Natural killer cell (primary cell): Measurements from ENCODE around the gene AEN. TPM values are rescaled to one million over a fixed set of nuclear protein-coding genes. Genes with fewer than 3 reads are reported as not detected.

Experiments used
- ATAC-seq, 3 donors: fragments of 150-1000 bp in 2 of 3; fragments of 200-7000 bp in 1 of 3; cut with Tn5 transposase; 1 replicate in 1 of 3; 2 replicates in 2 of 3; pipeline ENCODE4 v1.10.0; 2021; ENCODE audit warnings: mild to moderate bottlenecking in 2 of 3, moderate library complexity in 2 of 3
- DNase-seq, 2 donors: peaks; one replicate each; pipeline versions ENCODE4 v3.0.0 to v3.0.0-alpha.2; 2013 to 2021; ENCODE audit warnings: mixed read lengths in 1 of 2
- H3K27ac ChIP-seq: one replicate; pipeline ENCODE4 v1.5.1; 2013; ENCODE audit warnings: mild to moderate bottlenecking, low read length
- H3K27me3 ChIP-seq: one replicate; pipeline ENCODE4 v1.6.1; 2013; ENCODE audit warnings: low read length; ENCODE audit not compliant: control insufficient read depth, insufficient read depth
- H3K36me3 ChIP-seq: one replicate; pipeline ENCODE4 v1.6.1; 2013; ENCODE audit warnings: low read length; ENCODE audit not compliant: control insufficient read depth, insufficient read depth
- H3K4me1 ChIP-seq: one replicate; pipeline ENCODE4 v1.6.1; 2013; ENCODE audit warnings: low read length; ENCODE audit not compliant: control insufficient read depth, insufficient read depth
- H3K4me3 ChIP-seq: one replicate; pipeline ENCODE4 v1.5.1; 2013; ENCODE audit warnings: low read length
- H3K9me3 ChIP-seq: one replicate; pipeline ENCODE4 v1.6.1; 2013; ENCODE audit warnings: low read length; ENCODE audit not compliant: control insufficient read depth, insufficient read depth
- H3K27ac Mint-ChIP-seq, 2 donors: one replicate each; pipeline ENCODE4 v1.8.0; 2022; ENCODE audit warnings: mild to moderate bottlenecking in 2 of 2, mixed read lengths in 2 of 2, moderate library complexity in 1 of 2
- H3K27me3 Mint-ChIP-seq, 2 donors: one replicate each; pipeline ENCODE4 v1.8.0; 2022; ENCODE audit warnings: low read depth in 2 of 2, mixed read lengths in 2 of 2
- H3K36me3 Mint-ChIP-seq: one replicate; pipeline ENCODE4 v1.8.0; 2022; ENCODE audit warnings: mixed read lengths
- H3K4me1 Mint-ChIP-seq, 2 donors: one replicate each; pipeline ENCODE4 v1.8.0; 2022; ENCODE audit warnings: mixed read lengths in 2 of 2
- H3K4me3 Mint-ChIP-seq: one replicate; pipeline ENCODE4 v1.8.0; 2022; ENCODE audit warnings: mild to moderate bottlenecking, moderate library complexity, mixed read lengths
- H3K9me3 Mint-ChIP-seq, 2 donors: one replicate each; pipeline ENCODE4 v1.8.0; 2022; ENCODE audit warnings: mixed read lengths in 2 of 2
- CTCF ChIP-seq: fragments of 200-600 bp; IDR thresholded peaks from one replicate; pipeline ENCODE4 v1.8.0; 2022; ENCODE audit warnings: antibody characterized with exemption
- WGBS: methylation state at CpG from one replicate; pipeline ENCODE4 v1.1.7; 2013; ENCODE audit warnings: missing lambda C conversion rate; ENCODE audit not compliant: insufficient coverage; 5-methylcytosine and 5-hydroxymethylcytosine counted together
- intact Hi-C: fragments of 100-400 bp; cut with micrococcal nuclease; formaldehyde crosslinking; loops from one replicate; pipeline ENCODE4 v1.14.2; 2022
- total RNA-seq, 4 donors: library from RNA; stranded (reverse); fragments of 120-200 nt in 1 of 4; gene quantifications; one replicate each; pipeline versions ENCODE4 v1.2.3 to v1.2.4, GENCODE V29; 2013 to 2022

The AEN gene
- total RNA-seq, 3 donors from 2014 or later (not counting 1 experiment from before 2014, with no cell fraction given), result 19.9 to 26.9 (median 20.9) TPM

DNA sequence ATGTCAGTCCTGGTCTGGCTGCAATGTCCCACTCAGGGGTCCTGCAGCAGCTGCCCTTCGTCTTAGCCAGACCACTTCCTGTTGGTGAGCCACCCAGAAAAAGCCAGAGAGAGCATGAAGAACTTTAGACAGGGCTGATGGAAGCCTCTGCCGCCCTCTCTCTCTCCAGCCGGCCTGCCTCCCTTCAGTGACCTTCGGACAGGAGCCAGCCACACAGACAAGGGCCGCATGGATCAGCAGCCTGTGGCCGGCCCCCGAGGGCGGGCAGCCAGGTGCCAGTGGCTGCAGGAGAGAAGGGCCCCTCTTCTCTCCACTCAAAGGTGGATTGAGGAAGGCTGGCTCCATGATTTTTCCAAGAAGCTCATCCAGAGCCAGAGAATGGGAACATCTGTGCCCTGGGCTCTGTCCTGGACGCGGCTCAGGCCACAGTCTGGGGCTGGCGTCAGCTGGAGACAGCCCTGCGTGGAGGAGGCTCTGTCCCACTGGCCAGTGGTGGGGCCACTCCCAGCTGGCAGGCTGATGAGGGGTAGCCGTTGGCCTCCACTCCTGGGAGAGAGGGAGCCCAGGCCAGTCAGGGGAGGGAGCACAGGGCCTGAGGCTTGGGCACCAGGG lies 60.6 kb downstream of the AEN start:
- H3K4me3 ChIP-seq, result no peak overlapping the region
- intact Hi-C loops, result no loop called here
- WGBS, result 84% methylated on average over 13 of the region's 13 CpGs
- no peak overlapping the region for H3K4me3 Mint-ChIP-seq
- no peaks in the 10 kb centered on the region for H3K36me3 ChIP-seq
- TF ChIP-seq CTCF, result no peak
- ATAC-seq (no peak), DNase-seq (no peak)
- H3K27me3 ChIP-seq, result no peaks in the 10 kb centered on the region
- H3K27me3 Mint-ChIP-seq, result peaks cover 15 to 21% of the 10 kb centered on the region in 2 donors
- no peaks in the 10 kb centered on the region for H3K4me1 Mint-ChIP-seq
- no peaks in the 10 kb centered on the region for H3K4me1 ChIP-seq
- H3K9me3 ChIP-seq, result no peaks in the 10 kb centered on the region
- H3K27ac Mint-ChIP-seq, result no peak overlapping the region
- H3K27ac ChIP-seq, result no peak overlapping the region
- no peaks in the 10 kb centered on the region for H3K9me3 Mint-ChIP-seq
- no peaks in the 10 kb centered on the region for H3K36me3 Mint-ChIP-seq

Other genes with a start within 250 kb of the AEN start
- 10 to 100 TPM in 2 of 3 donors, 1 to 10 TPM in 1; 9.8 to 11.0 (median 10.2) TPM for gene MRPL46, start 154.0 kb upstream of the AEN start, total RNA-seq
- gene MRPS11, start 153.6 kb upstream of the AEN start, total RNA-seq, result 10 to 100 TPM; 17.0 to 27.6 (median 22.4) TPM
- 1 to 10 TPM; 3.9 to 5.8 (median 5.2) TPM for gene DET1, start 74.7 kb upstream of the AEN start, total RNA-seq
- gene ISG20, start 17.7 kb downstream of the AEN start, total RNA-seq, result 100 to 1,000 TPM in 2 of 3 donors, 10 to 100 TPM in 1; 80.6 to 137 (median 116) TPM
- gene ACAN, start 182.1 kb downstream of the AEN start, total RNA-seq, result not detected